Measurements from ENCODE around the gene DSG4.

Gene DSG4

DNA sequence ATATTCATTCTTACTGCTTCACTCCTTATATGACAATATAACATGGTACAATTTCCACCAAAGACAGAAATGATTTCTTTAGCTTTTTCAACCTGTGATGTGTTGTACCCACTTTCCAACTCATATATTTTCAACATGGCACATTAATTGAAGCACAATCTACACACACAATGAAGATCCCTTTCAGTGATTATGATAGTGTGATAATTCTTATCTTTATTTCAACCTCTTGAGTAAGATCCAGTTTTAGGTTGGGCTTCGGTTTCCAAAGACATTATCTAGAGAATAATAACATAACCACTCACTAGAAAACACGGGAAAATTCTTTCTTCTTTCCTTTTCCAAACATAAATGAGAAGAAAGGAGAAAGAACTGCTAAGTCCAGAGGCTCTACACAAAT lies 67.6 kb downstream of the DSG4 start:
- DNase-seq (ENCODE audit: insufficient read length, low spot score): no peak
- no peak for TF ChIP-seq CTCF (IDR thresholded peaks at IDR 0.05; ENCODE audit: insufficient read depth, missing control alignments)
- FAIRE-seq: no peak

DNA sequence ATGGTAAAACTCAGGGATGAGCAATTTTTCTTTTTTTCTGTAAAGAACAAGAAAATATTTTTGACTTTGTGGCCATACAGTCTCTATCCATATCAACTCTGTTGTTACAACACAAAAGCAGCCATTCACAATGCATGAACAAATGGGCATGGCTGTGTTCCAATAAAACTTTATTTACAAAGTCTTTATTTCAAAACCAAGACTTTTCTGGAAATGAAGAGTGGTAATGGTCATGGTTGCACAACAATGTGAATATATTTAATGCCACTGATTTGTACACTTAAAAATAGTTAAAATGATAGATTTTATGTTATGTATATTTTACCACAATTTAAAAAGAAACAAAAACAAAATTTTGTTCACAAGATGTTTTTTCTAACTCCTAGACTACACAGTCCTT lies 69.3 kb downstream of the DSG4 start:
- TF ChIP-seq CTCF (IDR thresholded peaks at IDR 0.05; ENCODE audit: insufficient read depth, missing control alignments): no peak
- FAIRE-seq (no peak), DNase-seq (ENCODE audit: insufficient read length, low spot score) (no peak)

DNA sequence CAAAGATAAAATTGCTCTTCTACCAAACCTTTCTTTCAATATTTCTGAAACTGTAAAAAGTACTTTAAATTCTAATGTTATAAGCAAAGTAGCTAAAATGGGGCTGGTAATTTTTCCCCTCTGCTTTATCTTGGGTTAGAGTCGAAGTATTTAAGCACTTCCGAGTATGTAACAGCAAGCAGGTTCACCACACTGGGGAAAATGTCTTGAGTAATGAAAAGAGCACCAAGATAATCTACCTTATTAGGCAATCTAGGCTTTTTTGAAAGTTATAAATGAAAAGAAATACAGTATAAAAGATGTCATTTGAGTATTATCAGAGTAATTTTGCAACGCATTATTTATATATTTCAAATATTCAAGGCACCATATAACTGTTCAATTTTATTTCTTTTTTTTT lies 70.3 kb downstream of the DSG4 start:
- TF ChIP-seq CTCF (IDR thresholded peaks at IDR 0.05; ENCODE audit: insufficient read depth, missing control alignments): no peak
- FAIRE-seq (no peak), DNase-seq (ENCODE audit: insufficient read length, low spot score) (no peak)

GRCh38 chr18:31447530-31448191 lies 71.1 kb downstream of the DSG4 start, which contains the start of gene DSG3:
DSG3 (plus strand) TSS chr18:31447741; CDS start chr18:31447878, 137 bp downstream.
- FAIRE-seq: no peak
- DNase-seq (ENCODE audit: insufficient read length, low spot score): no peak
- TF ChIP-seq CTCF (IDR thresholded peaks at IDR 0.05; ENCODE audit: insufficient read depth, missing control alignments): no peak

DNA sequence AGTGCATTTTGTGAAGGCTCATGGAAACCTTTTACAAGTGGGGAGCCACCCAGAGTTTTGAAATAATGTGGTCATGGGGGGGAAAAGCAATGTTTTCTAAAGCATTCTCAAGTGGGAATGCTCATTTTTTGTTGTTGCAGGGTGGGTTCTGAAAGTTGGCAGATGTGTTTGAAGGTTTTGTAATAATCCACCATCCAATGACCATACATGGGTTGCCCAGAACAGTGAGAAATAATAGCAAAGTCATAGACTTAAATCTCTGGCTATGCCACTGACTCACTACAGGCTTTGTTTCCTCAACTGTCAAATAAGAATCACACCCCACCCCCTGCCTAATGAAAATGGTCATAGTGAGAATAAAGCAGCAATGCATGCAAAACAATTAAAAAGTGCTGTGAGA lies 73.8 kb downstream of the DSG4 start:
- FAIRE-seq (no peak), DNase-seq (ENCODE audit: insufficient read length, low spot score) (no peak)
- TF ChIP-seq CTCF (IDR thresholded peaks at IDR 0.05; ENCODE audit: insufficient read depth, missing control alignments): no peak

- TF ChIP-seq CTCF (IDR thresholded peaks at IDR 0.05; ENCODE audit: insufficient read depth, missing control alignments): no peak
- DNase-seq (ENCODE audit: insufficient read length, low spot score): no peak
- no peak for FAIRE-seq
These were observed 75.0 kb downstream of the DSG4 start for GRCh38 chr18:31451625-31452024.

- FAIRE-seq (no peak), DNase-seq (ENCODE audit: insufficient read length, low spot score) (no peak)
- TF ChIP-seq CTCF (IDR thresholded peaks at IDR 0.05; ENCODE audit: insufficient read depth, missing control alignments): no peak
These were observed 77.6 kb downstream of the DSG4 start for GRCh38 chr18:31454066-31454708.
